Activated CD8-positive, alpha-beta T cell treated with anti-CD3 and anti-CD28 coated beads for 36 hours (primary cell): ENCODE results near the gene PKHD1. TPM values are rescaled to one million over a fixed set of nuclear protein-coding genes. Genes with fewer than 3 reads are reported as not detected.

Experiments used
- ATAC-seq: fragments of 200-7000 bp; cut with Tn5 transposase; one replicate; pipeline ENCODE4 v1.10.0; 2021; ENCODE audit warnings: mild to moderate bottlenecking, moderate library complexity
- CTCF ChIA-PET: fragments of 350-600 bp; sonication (Branson Sonifier 250); formaldehyde crosslinking; loops from one replicate; lab custom pipeline; 2021; ENCODE audit warnings: antibody characterized with exemption; lab: Charles Lee
- POLR2A ChIA-PET: fragments of 350-600 bp; sonication (Branson Sonifier 250); formaldehyde crosslinking; loops from one replicate; lab custom pipeline; 2021; ENCODE audit warnings: antibody characterized with exemption; lab: Charles Lee
- DNase-seq: peaks from one replicate; pipeline ENCODE4 v3.0.0-alpha.2; 2020
- H3K27ac Mint-ChIP-seq: one replicate; pipeline ENCODE4 v1.8.0; 2021; ENCODE audit warnings: mild to moderate bottlenecking, mixed read lengths
- H3K27me3 Mint-ChIP-seq: one replicate; pipeline ENCODE4 v1.8.0; 2021; ENCODE audit warnings: mixed read lengths
- H3K36me3 Mint-ChIP-seq: one replicate; pipeline ENCODE4 v1.8.0; 2021; ENCODE audit warnings: low read depth, mixed read lengths
- H3K4me1 Mint-ChIP-seq: one replicate; pipeline ENCODE4 v1.8.0; 2021; ENCODE audit warnings: low read depth, mixed read lengths
- H3K4me3 Mint-ChIP-seq: one replicate; pipeline ENCODE4 v1.8.0; 2021; ENCODE audit warnings: mild to moderate bottlenecking, moderate library complexity, mixed read lengths
- H3K9me3 Mint-ChIP-seq: one replicate; pipeline ENCODE4 v1.8.0; 2021; ENCODE audit warnings: mixed read lengths
- CTCF ChIP-seq: fragments of 200-600 bp; IDR thresholded peaks from one replicate; pipeline ENCODE4 v1.8.0; 2022; ENCODE audit warnings: antibody characterized with exemption, mild to moderate bottlenecking
- intact Hi-C: fragments of 100-400 bp; cut with micrococcal nuclease; formaldehyde crosslinking; loops from one replicate; pipeline ENCODE4 v1.10.0; 2022
- total RNA-seq, 2 experiments: library from RNA; stranded (reverse); gene quantifications; one replicate each; pipeline ENCODE4 v1.2.3, GENCODE V29; 2021

PKHD1 gene
- total RNA-seq, 2 experiments from 2014 or later = not detected

- Mint-ChIP-seq H3K27me3 (no peaks in the 10 kb centered on the region), H3K4me1 (no peaks in the 10 kb centered on the region), H3K36me3 (no peaks in the 10 kb centered on the region), H3K9me3 (no peaks in the 10 kb centered on the region), H3K4me3 (no peak overlapping the region), H3K27ac (no peak overlapping the region)
- DNase-seq (no peak), ATAC-seq (no peak)
- no peak for TF ChIP-seq CTCF
- CTCF ChIA-PET = no interaction called here
- intact Hi-C loops = no loop called here
- POLR2A ChIA-PET = no interaction called here
Observed at GRCh38 chr6:51584163-51584562, 503.2 kb downstream of the PKHD1 start.

- Mint-ChIP-seq H3K9me3 (no peaks in the 10 kb centered on the region), H3K36me3 (no peaks in the 10 kb centered on the region), H3K27ac (no peak overlapping the region), H3K27me3 (no peaks in the 10 kb centered on the region), H3K4me3 (no peak overlapping the region), H3K4me1 (no peaks in the 10 kb centered on the region)
- DNase-seq = no peak
- CTCF ChIA-PET = no interaction called here
- intact Hi-C loops = no loop called here
- POLR2A ChIA-PET = no interaction called here
- no peak for TF ChIP-seq CTCF
- ATAC-seq = no peak
Observed at GRCh38 chr6:51578994-51579393, 508.4 kb downstream of the PKHD1 start.

- H3K27ac Mint-ChIP-seq = no peak overlapping the region
- ATAC-seq (no peak), DNase-seq (no peak)
- H3K4me1 Mint-ChIP-seq = no peaks in the 10 kb centered on the region
- no peak for TF ChIP-seq CTCF
- no peaks in the 10 kb centered on the region for H3K36me3 Mint-ChIP-seq
- H3K4me3 Mint-ChIP-seq = no peak overlapping the region
- CTCF ChIA-PET = no interaction called here
- intact Hi-C loops = no loop called here
- H3K27me3 Mint-ChIP-seq = no peaks in the 10 kb centered on the region
- H3K9me3 Mint-ChIP-seq = no peaks in the 10 kb centered on the region
- POLR2A ChIA-PET = no interaction called here
Observed at GRCh38 chr6:51578362-51578761, 509.1 kb downstream of the PKHD1 start.

GRCh38 chr6:51574040-51574439 lies 513.4 kb downstream of the PKHD1 start:
- POLR2A ChIA-PET = no interaction called here
- H3K27ac Mint-ChIP-seq = no peak overlapping the region
- H3K4me3 Mint-ChIP-seq = no peak overlapping the region
- H3K36me3 Mint-ChIP-seq = no peaks in the 10 kb centered on the region
- no peak for TF ChIP-seq CTCF
- CTCF ChIA-PET = no interaction called here
- DNase-seq (no peak), ATAC-seq (no peak)
- intact Hi-C loops = no loop called here
- no peaks in the 10 kb centered on the region for H3K9me3 Mint-ChIP-seq
- no peaks in the 10 kb centered on the region for H3K4me1 Mint-ChIP-seq
- H3K27me3 Mint-ChIP-seq = no peaks in the 10 kb centered on the region

- H3K4me1 Mint-ChIP-seq = no peaks in the 10 kb centered on the region
- no peaks in the 10 kb centered on the region for H3K36me3 Mint-ChIP-seq
- no peak overlapping the region for H3K27ac Mint-ChIP-seq
- intact Hi-C loops = no loop called here
- ChIA-PET CTCF (no interaction called here), POLR2A (no interaction called here)
- DNase-seq (no peak), ATAC-seq (no peak)
- TF ChIP-seq CTCF = no peak
- H3K9me3 Mint-ChIP-seq = no peaks in the 10 kb centered on the region
- H3K4me3 Mint-ChIP-seq = no peak overlapping the region
- no peaks in the 10 kb centered on the region for H3K27me3 Mint-ChIP-seq
Observed at GRCh38 chr6:51571168-51571567, 516.2 kb downstream of the PKHD1 start.
